NCI-H187 (cell line): ENCODE measurements around the gene CFAP210.

Experiments used
- DNase-seq, 2 experiments: peaks; one replicate each; lab custom pipeline; 2025; lab: John Stamatoyannopoulos, UW

The CFAP210 gene

DNA sequence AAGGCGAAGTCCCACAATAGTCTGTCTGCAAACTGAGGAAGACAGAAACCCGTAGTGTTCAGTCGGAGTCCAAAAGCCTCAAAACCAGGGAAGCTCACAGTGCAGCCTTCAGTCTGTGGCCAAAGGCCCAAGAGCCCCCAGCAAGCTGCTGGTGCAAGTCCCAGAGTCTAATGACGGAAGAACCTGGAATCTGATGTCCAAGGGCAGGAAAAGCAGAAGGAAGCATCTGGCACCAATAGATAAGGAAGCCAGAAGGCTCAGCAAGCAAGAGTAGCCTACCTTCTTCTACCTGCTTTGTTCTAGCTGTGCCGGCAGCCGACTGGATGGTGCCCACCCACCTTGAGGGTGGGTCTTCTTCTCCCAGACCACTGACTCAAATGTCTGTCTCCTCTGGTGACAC is 21.8 kb downstream of the CFAP210 start:
- DNase-seq, result no peak

DNA sequence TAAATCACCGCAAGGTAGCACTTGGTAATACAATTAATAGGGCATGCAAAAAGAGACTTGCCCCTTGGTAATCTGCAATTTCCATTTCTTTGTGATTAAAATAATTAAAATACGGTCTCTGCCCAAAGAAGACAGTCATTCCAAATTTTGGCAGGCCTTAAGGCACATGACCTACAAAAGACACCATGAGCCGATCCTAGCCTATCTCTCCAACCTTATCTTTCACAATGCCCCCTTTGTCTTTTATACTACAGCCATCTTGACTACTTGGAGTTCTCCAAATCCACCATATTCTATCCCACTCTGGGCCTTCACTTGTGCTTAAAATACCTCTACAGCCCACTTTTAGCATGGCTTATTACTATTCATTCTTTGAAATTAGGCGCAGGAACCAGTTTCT is 23.3 kb downstream of the CFAP210 start:
- DNase-seq, result no peak

DNA sequence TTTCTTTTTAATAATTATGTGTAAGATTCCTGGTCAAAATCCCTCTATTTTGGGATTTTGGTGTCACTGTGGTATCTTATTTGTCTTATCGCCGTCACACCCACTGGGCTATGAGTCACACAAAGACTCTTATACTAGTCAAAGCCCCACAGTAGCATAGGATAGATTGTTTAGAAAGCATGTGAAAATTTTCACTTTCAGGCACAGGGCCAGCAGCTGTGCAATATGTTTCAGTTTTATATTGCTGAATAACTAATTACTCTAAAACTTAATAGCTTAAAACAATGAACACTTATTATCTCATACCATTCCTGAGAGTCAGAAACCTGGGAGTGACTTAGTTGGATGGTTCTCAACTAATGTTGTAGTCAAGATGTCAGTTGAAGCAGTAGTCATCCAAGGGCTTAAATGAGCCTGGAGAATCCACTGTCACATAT is 24.0 kb downstream of the CFAP210 start:
- DNase-seq, result no peak

DNA sequence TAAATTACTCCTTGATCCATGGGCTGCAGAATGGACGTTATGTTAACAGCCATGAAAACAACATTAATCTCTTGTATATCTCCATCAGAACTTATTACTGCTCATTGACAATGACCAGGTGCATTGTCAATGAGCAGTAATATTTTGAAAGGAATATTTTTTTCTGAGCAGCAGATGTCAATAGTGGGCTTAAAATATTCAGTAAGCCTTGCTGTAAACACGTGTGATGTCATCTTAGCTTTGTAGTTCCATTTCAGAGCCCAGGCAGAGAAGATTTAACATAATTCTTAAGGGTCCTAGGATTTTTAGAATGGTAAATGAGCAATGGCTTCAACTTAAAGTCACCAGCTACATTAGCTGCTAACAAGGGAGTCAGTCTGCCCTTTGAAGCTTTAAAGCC is 26.6 kb downstream of the CFAP210 start:
- no peak for DNase-seq

DNA sequence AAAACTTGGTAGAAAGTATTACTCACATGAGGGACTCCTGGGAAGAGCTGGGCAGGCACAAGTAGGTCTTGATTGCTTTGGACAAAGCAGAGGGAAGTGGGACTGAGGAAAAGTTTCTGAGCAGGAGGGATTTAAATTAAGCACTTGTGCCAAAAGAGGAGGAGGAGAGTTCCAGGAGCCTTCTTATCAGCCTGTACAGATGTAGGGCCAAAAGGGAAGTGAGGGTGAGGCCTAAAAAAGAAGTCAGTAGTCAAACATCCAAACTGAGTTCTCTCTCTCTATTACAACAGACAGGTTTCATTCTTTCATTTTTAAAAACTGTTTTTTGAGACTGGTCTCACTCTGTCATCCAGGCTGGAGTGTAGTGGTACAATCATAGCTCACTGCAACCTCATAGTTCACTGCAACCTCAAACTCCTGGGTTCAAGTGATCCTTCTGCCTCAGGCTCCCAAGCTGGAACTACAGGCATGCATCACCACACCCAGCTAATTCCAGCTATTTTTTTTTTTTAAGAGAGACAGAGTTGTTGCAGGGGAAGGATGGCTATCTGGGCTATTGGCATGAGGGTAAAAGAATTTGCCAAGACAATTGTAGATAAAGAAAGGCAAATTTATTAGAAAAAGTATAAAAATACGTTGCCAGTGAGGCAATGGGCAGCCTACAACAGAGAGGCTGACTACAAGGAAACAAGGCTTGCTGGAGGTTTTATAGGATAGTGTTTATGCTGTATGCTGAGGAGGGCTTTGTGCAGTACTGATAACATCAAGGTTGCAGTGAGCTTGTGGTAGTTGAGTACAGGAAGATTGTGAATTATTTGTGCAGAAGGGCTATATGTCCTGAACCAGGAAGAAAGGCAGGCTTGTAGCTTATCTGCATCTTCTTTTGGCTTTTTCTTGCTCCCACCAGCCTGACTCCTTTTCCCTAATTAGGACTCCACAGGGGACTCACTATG is 29.0 kb downstream of the CFAP210 start:
- DNase-seq, result no peak

DNA sequence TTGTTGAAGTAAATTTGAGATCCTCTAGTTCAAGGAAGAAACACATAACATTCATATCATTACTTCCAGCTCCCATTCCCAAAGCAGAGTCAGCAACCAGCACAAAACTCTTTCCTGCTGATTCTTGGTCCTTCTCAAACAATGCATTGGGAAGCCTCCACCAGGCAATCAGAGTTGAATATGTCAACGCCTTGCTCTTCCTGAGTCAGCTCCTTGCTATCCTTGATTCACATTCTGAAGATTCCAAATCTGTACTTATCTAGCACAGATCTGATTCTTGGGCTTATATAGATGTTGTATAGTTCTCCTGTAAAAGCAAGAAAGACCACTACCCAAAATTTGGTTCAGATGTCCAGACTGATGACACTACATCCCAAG is 29.6 kb downstream of the CFAP210 start:
- no peak for DNase-seq

DNA sequence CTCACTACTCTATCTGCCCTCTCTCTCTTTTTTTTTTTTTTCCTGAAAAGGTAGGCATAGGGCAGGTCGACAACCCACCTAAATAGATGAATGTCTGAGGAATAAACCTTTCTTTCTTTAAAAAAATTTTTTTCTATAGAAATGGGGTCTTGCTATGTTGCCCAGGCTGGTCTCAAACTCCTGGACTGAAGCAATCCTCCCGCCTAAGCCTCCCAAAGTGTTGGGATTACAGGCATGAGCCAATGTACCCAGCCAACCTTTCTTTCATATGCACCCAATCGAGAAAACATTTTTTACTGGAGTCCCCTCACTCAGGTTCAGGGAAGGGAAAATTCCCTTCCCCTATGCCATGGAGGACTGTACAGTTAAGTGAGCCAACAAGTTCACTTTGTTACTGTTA is 31.0 kb downstream of the CFAP210 start:
- DNase-seq, result no peak

DNA sequence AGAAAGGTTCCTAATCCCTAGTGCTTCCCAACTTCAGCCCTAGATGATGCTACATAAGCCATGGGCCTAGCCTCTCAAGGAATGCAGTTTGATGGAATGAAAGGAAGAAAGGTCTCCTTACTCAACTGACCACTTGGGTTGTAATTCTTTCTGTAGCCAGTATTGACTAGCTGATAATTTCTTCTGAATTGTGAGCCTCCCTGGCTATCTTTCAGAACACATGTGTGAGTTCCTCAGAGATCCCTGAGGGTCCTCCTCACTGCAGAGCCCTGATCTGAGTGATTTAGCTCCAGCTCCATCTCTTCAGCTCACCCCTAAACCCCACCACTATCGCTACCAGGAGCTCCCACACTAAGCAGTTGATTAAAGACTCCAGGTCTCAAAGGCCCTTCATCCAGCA is 31.5 kb downstream of the CFAP210 start:
- no peak for DNase-seq

DNA sequence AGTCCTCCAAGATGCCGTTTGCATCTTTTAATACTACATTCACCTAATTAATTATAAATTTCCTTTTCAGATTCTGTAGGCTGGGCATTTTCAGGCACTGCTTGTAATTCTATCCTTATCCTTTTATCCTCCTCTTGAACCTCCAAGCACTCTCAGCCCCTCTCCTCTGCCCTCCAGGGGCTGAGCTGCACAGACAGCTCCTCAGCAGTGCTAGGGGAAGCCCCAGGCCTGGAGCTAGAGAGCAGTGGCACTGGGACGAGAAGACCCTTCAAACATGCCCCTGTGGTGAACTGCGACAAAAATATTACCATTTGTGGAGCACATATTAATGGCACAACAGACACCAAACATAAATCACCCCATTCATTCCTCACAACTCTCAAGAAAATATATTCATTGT is 32.9 kb downstream of the CFAP210 start:
- peak in 1 of 2 experiments; percentile 10 for DNase-seq

DNA sequence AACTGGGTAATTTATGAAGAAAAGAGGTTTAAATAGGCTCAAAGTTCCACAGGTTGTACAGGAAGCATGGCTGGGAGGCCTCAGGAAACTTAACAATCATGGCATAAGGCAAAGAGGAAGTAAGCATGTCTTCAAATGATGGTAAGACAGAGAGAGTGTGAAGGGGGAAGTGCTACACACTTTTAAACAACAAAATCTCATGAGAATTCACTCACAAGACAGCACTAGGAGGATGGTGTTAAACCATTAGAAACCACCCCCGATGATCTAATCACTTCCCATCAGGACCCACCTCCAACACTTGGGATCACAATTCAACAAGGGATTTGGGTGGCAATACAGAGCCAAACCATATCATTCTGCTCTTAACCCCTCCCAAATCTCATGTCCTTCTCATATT is 34.9 kb downstream of the CFAP210 start:
- DNase-seq, result no peak

DNA sequence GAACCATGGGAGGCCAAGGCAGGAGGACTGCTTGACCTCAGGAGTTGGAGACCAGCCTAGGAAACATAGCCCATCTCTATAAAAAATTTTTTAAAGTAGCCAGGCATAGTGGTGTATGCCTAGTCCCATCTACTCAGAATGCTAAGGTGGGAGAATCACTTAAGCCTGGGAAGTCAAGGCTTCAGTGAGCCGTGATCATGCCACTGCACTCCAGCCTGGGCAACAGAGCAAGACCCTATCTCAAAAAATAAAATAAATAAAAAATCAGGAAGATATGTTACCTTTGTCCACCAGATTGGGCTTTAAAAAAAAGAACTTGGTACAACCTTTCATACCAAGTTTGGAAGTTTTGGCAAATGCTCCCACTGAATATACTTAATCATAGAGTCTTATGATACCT is 35.3 kb downstream of the CFAP210 start:
- no peak for DNase-seq

DNA sequence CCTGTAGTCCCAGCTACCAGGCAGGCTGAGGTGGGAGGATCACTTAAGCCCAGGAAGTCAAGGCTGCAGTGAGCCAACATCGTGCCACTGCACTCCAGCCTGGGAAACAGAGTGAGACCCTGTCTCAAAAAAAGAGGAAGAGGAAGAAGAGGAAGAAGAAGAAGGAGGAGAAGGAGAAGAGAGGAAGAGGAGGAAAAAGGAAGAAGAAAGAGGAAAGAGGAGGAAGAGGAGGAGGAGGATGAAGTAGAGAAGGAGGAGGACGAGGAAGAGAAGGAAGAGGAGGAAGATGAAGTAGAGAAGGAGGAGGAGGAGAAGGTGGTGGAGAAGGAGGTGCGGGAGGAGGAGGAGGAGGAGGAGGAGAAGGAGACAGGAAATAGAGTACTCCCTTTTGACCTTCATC is 38.0 kb downstream of the CFAP210 start:
- no peak for DNase-seq

DNA sequence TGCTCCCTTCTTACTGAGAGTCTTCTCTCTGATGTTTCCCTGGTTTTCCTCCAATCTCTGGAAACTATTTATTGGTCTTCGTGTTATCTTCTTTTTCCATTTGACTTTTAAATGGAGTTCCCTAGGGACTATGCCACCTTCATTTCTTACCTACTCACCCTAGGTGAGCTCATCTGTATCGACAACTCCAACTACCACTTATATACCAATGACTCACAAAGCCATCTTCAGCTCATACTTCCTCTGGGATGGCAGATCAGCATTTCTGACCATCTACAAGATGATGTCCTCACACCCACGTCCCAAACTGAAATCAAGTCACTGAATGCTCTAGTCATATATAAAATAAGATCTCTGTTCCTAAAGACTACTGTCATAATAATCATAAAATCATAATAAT is 40.6 kb downstream of the CFAP210 start:
- DNase-seq, result no peak

DNA sequence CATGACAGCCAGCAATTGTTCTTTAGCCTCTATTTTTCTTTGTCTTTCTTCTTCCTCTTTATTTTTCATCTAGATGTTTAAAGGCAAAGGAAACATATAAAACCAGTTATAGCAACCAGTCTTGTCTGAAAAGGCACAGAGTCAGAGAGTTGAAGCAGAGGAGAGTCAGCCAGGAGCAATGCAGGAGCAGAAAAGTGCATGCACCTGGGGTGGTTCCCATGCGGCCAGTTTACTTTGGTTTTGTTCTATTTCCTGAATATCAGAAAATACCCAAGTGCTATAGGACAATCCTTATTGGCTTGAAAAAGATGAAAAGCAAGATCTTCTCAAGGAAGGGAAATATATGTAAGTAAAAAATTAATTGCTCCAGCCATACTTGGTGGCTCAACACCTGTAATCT is 44.9 kb downstream of the CFAP210 start:
- no peak for DNase-seq

DNA sequence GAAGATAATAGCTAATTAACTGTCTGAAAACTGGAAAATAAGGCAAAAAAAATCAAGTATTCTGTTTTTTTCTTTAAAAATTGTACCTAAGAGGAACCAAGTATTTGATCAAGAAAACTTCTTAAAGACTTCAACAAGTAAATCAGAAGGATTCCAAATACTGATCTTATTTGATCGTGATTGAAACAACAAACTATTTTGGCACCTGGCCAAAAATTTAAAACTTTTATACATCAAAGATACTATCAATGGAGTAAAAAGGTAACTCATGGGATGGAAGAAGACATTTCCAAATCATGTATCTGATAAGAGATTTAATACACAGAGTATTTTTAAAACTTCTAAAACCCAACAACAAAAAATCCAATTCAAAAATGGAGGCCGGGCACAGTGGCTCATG is 46.7 kb downstream of the CFAP210 start:
- DNase-seq, result no peak

DNA sequence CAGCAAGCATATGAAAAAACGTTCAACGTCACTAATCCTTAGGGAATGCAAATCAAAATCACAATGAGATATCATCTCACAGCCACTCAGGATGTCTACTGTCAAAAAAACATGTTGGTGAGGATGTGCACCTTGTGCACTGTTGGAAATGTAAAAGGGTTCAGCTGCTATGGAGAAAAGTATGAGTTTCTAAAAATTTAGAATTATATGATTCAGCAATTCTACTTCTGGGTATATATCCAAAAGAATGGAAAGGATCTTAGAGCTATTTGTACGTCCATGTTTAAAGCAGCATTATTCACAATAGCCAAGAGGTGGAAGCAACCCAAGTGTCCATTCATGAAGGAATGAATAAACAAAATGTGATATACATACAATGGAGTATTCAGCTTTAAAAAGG is 50.0 kb downstream of the CFAP210 start:
- no peak for DNase-seq

DNA sequence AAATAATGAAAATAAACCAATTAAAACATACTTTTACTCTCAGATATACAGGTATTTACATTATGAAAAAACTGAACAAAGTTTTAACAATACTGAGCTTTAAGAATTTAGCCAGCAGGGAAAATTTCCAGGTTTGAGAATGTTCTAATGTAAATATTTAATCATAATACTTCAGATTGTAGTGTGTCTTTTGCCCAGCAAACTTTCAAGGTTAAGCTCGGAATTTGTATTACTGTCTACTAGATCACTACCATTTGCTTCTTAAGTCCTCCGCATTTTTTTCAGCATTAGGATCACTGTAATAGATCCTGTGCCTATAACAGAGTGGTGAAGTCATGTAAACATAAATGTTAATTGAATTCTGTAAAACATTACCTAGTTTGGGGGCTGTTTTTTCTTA is 52.7 kb downstream of the CFAP210 start:
- DNase-seq, result no peak

DNA sequence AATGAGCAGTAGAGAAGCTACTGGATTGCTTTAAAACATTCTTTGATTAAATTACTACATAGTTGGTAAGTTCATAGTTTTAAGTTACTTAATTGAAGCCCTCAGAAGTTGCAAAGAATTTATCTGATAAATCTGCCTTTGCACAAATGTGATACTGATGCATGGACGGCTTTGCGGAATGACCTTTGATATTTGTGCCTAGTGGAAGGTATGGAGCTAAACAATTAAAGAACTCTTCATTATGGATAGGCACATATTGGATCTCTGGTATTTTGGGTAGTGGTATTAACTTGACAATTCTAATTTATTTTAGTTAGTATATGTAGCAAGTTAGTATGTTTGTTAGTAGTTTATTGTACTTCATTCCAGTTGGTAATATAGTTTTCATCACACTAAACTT is 54.1 kb downstream of the CFAP210 start:
- no peak for DNase-seq

DNA sequence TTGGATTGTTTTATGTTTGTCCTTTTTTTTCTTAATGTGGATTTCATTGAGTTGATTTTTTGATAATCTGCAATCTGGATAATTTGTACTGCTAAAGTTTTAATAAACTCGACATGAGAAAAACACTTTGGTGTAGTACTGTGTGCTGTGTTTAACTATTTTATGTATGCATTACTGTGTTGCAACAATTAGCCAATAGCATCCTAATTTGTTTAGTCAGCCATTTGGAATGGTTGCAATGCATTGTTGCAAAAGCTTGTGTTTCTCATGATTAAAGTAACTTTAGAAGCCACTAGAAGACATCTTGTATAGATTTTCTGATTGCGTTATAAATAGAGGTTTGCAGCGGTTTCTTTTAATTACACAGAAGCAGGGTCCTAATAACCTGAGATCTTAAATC is 56.6 kb downstream of the CFAP210 start:
- DNase-seq, result no peak

DNA sequence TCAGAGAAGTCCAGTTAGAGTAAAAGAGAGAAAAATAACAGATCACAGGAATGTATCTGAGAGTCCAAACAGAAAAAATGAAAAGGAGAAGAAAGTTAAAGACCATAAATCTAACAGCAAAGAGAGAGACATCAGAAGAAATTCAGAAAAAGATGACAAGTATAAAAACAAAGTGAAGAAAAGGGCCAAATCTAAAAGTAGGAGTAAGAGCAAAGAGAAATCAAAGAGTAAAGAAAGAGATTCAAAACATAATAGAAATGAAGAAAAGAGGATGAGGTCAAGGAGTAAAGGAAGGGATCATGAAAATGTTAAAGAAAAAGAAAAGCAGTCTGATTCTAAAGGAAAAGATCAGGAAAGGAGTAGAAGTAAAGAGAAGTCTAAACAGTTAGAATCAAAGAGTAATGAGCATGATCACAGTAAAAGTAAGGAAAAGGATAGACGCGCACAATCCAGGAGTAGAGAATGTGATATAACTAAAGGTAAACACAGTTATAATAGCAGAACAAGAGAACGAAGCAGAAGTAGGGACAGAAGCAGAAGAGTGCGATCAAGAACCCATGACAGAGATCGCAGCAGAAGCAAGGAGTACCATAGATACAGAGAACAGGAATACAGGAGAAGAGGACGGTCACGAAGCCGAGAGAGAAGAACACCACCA is 57.6 kb downstream of the CFAP210 start:
- DNase-seq, result no peak

DNA sequence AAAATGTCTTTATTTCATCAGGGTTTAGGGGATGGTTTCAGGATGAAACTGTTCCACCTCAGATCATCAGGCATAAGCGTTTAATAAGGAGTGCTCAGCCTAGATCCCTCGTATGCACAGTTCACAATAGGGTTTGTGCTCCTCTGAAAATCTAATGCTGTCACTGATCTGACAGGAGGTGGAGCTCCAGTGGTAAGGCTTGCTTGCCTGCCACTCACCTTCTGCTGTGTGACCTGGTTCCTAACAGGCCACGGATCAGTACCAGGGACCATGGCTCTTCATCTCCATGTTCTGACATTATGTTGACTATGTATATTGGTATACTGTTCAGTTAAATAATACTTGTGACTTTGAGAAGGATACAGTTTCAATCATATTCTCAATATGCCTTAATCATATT is 68.4 kb downstream of the CFAP210 start:
- no peak for DNase-seq

DNA sequence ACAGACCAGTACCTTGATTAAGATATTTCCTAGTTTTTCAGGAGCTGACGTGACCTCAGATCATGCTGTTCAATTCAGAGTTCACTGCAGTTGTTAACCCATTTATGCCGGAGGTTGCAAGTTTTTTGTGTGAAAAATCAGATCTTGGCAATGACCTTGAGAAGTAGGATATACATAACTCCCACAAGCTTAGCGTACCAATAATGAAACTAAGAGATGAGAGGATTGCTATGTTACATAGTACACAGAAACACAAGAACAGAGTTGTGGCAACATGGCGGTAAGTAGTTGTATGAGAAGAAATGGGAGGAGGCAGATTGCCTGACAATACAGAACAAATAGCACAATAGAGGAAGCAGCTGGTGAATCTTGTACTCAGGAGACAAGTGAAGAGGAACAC is 71.0 kb downstream of the CFAP210 start:
- no peak for DNase-seq

DNA sequence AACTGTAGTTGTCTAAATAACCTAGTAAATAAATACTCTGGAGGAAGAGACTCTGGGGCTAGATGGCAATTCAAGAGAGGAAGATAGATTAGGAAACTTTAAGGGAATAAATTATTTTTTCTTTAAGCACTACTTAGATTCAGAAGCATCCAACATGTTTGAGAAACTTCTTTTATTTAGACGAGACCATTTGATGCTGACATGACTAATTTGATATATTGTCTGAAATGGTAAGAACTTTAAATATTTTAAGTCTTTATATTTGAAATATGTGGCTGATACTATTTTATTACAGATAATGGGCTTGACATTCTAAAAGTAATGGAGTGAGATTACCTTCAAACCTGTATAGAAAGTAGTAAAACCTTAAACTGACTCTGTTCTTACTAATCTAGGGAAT is 73.7 kb downstream of the CFAP210 start:
- no peak for DNase-seq

DNA sequence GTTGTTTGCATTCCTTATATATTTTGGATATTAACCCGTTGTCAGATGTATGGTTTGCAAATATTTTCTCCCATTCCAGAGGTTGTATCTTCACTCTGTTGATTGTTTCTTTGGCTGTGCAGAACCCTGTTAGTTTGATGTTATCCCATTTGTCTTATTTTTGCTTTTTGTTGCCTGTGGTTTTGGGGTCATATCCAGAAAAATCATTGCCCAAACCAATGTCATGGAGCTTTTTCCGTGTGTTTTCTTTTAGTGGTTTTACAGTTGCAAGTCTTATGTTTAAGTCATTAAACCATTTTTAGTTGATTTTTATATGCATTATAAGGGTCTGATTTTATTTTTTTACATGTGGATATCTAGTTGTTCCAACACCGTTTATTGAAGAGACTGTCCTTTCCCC is 74.3 kb downstream of the CFAP210 start:
- DNase-seq, result no peak
